Glomerular visceral epithelial cell (primary cell): Measurements from ENCODE around the gene ARL5C.
"Not testable (repeated sequence)": the region's sequence is repeated elsewhere in the genome, so short reads cannot be mapped to it uniquely, and the experiment has no call there.

Experiments
- DNase-seq: peaks from one replicate; pipeline ENCODE4 v3.0.0-alpha.2; 2016; ENCODE audit errors: extremely low spot score

The ARL5C gene

GRCh38 chr17:39141915-39142664, 23.9 kb downstream of the ARL5C start:
- DNase-seq = no peak

DNA sequence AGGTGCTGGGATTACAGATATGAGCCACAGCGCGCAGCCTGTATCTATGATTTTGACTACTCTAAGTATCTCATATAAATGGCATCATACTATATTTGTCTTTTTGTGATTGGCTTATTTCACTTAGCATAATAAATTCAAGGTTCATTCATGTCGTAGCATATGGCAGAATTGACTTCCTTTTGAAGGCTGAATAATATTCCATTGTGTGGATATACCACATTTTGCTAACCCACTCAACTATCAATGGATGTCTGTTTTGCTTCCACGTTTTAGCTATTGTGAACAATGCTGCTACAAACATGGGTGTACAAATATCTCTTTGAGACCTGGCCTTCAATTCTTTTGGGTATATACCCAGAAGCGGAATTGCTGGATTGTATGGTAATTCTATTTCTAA, 24.7 kb downstream of the ARL5C start:
- no peak for DNase-seq

DNA sequence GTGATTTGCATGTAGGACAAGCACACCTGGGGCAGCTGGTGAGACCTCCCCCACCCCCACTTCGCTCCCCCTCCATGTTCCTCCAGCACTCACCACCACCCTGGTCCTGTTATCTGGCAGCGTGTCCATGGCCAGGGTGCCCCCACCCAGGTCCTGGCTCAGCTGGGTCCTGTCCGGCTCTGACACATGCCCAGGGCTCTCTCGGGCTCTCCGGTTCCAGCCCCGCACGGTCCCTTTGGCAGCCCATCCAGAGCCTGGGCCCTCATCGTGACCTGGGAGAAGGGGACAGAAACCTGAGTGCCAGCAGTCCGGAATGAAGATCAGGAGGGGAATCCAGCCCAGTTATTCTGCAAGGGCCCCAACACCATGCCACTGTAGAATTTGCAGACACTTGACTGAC, 26.4 kb downstream of the ARL5C start:
- DNase-seq = no peak

DNA sequence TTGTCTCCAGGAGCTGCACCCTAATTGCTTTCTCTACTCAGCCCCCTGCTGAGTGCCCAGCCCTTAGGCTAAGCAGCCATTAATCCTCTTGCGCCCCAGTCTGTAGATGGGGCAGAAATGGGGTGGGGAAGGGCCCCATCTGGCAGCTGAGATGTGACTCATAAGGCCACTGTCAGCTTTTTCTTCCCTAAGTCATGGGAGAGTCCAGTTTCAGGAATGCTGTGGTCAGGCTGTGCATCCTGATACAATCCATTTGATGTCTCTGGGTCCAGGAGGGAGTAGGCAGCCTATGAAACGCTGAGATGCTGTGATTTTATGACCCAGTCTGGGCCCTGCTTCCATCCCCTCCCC, 26.8 kb downstream of the ARL5C start:
- DNase-seq = peak; percentile 83

DNA sequence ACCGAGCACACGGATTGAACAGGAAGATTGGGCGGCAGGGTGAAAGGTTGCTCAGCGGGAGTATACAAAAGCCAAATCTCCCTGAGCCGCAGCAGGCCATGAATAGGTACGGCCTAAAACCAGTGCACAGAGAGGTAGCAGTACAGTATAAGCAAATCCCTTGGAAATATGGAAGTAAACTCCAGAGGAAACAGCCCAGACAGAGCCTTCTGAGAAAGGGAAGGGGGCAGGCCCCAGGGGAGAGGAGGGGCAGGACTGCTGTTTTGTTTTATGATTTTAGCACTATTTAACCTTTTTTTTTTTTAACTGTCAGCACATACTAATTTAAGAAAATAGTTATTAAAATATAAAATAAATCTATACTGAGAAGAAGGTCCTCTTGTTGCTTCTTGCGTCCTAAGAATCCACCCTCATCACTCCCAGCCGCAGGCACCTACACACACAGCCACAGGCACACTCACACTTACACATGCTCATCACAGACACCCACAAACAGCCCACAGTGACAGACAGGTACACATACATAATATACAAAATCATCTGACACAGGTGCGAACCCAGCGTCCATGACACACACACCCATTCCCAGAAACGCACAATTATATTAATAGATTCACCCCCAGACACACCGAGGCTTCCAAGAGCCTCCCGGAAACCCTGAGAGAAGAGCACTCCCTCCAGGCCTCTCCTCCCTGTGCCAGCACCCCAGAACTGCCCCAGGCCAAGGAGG, 27.4 kb downstream of the ARL5C start:
- no peak for DNase-seq

DNA sequence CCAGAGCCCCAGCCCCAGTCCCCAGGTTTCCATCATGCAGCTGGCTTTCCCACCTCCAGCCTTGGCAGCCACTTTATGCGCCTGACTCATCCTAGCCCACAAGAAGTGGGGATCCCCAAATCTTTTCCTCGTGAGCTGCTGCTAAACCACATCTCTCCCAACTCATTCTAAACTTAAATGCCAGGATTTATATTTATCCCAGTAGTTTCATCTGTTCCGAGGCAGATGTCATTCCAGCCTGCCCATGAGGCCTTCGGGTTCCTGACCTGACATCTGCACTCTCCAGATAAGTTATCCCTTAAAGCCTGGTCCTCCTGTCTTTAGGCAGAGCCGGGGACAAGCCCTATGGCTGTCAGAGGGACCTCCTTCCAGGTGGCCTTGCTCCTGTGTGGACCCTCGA, 31.1 kb downstream of the ARL5C start:
- DNase-seq = peak; percentile 69

- DNase-seq = peak; percentile 53
These were observed 33.8 kb downstream of the ARL5C start for GRCh38 chr17:39132192-39132610.

DNA sequence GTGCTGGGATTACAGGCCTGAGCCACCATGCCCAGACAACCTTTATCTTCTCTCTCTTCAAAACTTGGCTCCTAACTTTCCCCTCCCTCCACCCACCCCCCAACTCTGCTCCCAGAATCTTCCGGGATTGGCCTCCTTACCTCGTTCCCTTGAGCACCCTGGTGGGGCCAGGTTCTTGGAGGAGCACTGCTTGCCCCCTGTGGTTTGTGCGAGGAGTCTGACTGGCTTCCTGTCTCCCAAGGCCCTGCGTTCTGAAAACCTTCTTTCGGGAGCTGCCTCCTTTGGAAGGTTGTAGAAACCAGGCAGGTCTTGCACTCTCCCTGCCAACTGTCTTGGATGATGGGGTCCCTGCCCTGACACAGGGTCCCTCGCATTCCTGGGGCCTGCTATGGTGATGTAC, 34.3 kb downstream of the ARL5C start:
- no peak for DNase-seq

- DNase-seq = no peak
These were observed 35.8 kb downstream of the ARL5C start for GRCh38 chr17:39130205-39130604.

DNA sequence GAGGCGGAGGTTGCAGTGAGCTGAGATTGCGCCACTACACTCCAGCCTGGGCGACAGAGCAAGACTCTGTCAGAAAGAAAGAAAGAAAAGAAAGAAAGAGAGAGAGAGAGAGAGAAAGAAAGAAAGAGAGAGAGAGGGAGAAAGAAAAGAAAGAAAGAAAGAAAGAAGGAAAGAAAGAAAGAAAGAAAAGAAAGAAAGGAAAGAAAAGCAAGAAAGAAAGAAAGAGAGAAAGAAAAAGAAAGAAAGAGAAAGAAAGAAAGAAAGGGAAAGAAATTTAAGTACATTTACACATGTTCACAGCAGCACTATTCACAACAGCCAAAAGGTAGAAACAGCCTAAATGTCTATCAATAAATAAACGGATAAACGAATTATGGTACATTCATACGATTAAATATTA, 36.4 kb downstream of the ARL5C start:
- not testable (repeated sequence) for DNase-seq

DNA sequence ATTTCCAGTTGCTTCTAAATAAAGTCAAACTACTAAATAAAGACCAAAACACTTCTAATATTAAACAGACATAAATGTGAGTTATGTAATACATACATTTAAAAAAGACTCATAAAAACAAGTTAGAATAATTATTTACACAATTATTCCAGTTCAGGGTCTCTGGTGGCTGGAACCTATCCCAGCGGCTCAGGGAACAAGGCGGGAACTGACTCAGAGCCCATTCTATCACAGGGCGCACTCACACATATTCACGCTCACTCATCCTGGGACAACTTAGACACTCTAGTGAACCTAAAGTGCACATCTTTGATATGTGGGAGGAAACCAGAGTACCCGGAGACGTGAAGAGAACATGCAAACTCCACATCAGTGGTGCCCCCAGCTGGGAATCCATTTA, 39.5 kb downstream of the ARL5C start:
- DNase-seq = no peak

- no peak for DNase-seq
These were observed 40.7 kb downstream of the ARL5C start for GRCh38 chr17:39125143-39125875.

DNA sequence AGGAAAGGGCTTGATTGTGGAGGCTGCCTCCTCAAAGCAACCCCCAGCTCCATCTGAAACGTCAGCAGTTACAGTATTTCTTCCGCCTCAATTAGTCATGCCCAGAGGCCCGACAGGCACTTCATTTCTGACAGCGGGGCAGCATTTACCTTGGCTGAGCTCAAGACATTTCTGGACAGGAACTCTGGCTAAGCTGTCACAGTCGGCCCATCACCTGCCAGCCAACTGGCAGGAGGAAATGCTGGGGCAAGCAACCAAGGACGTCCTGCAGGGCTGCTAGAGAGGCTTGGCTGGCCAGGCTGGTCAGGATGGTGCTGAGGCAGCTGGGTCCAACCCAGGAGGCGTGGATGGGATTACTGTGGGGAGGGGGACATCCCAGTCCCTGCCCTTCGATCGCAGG, 42.3 kb downstream of the ARL5C start:
- no peak for DNase-seq

- no peak for DNase-seq
These were observed 43.0 kb downstream of the ARL5C start for GRCh38 chr17:39122991-39123390.

DNA sequence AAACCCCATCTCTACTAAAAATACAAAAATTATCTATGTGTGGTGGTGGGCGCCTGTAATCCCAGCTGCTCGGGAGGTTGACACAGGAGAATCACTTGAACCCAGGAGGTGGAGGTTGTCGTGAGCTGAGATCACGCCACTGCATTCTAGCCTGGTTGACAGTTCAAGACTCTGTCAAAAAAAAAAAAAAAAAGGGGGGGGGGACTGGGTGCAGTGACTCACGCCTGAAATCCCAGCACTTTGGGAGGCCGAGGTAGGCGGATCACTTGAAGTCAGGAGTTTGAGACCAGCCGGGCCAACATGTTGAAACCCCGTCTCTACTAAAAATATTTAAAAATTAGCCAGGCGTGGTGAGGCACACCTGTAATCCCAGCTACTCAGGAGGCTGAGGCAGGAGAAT, 44.0 kb downstream of the ARL5C start:
- DNase-seq = not testable (repeated sequence)

DNA sequence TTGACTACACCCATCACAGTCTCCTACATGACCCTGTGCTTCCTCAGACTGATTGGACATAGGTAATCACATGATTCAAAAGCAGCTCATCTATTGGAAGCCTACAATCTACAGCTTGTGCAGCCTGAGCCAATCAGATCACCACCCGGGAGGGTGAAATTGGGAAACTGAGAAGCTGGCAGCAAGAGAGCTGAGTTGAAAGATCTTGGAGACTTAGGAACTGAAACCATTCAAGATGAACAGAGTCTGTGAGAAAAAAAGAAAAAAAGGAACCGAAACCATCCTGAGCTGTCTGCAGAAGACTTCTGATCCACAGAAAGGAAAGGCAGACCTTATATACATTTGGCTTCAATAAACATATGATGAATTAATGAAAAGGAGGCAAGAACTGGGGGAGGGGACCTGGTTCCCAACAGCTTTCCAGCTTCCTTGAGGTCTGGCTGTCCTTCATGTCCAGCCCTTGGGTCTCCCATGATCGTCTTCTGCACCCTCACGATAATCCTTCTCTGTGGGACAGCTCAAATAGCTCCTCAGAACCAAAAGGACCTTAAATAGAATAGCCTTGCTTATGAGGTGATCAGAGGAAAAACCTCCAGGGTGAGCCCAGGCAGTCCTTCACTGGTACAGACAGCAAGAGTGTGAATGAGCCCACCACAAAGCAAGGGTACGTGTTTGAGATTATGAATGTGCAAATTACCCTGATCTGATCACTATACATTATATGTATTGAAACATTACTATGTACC, 47.1 kb downstream of the ARL5C start:
- DNase-seq = no peak

- no peak for DNase-seq
These were observed 49.7 kb downstream of the ARL5C start for GRCh38 chr17:39116224-39116623.

GRCh38 chr17:39115135-39115534, 50.8 kb downstream of the ARL5C start:
- peak; percentile 29 for DNase-seq

DNA sequence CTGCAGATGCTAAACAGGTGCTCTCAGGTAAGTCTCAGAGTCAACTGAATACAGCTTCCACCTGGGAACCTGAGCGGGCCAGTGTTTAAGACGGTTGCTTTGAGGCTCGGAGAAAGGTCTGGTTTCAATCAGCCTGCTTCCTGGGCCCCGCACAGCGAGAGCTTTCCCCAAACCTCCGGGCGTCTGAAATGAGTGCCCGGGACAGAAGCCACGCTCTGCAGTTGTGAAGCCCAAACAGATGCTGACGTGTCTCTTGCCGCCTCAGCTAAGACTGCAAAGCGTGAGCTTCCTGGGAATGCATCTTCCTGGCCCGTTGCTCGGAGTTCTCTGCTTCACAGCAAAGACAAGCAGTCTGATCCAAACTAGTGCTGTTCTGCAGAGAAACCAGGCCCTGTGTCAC, 51.2 kb downstream of the ARL5C start:
- DNase-seq = no peak

DNA sequence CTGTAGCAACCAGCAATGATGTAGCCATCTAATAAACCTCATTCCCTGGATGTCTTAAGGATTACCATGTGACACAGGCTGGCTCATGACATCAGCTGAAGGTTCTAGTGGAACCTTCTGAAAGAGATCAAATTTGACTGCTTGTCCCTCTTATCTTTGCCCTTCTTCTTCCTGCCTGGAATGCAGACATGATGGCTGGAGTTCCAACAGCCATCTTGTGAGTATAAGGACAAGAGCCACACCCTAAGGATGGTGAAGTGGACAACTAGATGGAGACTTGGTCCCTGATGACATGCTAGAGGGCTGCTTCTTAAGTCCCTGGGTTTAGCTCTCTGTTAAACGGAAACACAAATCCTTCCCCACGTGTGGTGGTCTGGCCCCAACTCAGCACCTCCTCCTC, 52.1 kb downstream of the ARL5C start:
- DNase-seq = no peak

- peak; percentile 25 for DNase-seq
These were observed 55.4 kb downstream of the ARL5C start for GRCh38 chr17:39110435-39111136.
